ENCODE results near the gene KDM5A. TPM values are rescaled to one million over a fixed set of nuclear protein-coding genes. Genes with fewer than 3 reads are reported as not detected.

Gene KDM5A
- total RNA-seq, 1 donor from 2014 or later, result 74.2 TPM

- H3K27ac ChIP-seq, result no peak overlapping the region
- DNase-seq (no peak), ATAC-seq (no peak)
- no peaks in the 10 kb centered on the region for H3K9me3 ChIP-seq
- H3K4me3 ChIP-seq, result no peak overlapping the region
- no peaks in the 10 kb centered on the region for H3K4me1 ChIP-seq
- peaks cover 100% of the 10 kb centered on the region for H3K36me3 ChIP-seq
- TF ChIP-seq CTCF (IDR thresholded peaks at IDR 0.05), result no peak
- no peaks in the 10 kb centered on the region for H3K27me3 ChIP-seq (ENCODE audit: low read depth)
- intact Hi-C loops (cut with DNase I), result no loop called here
Observed at GRCh38 chr12:323507-323906, 65.6 kb downstream of the KDM5A start.

GRCh38 chr12:321606-322326, 67.4 kb downstream of the KDM5A start:
- no peak for TF ChIP-seq CTCF (IDR thresholded peaks at IDR 0.05)

GRCh38 chr12:318759-319515, 70.2 kb downstream of the KDM5A start:
- ATAC-seq (no peak), DNase-seq (no peak)
- TF ChIP-seq CTCF (IDR thresholded peaks at IDR 0.05), result no peak
- Histone ChIP-seq H3K4me1 (no peaks in the 10 kb centered on the region), H3K36me3 (peaks cover 100% of the 10 kb centered on the region), H3K27ac (no peak overlapping the region), H3K27me3 (ENCODE audit: low read depth) (no peaks in the 10 kb centered on the region), H3K9me3 (no peaks in the 10 kb centered on the region), H3K4me3 (no peak overlapping the region)
- intact Hi-C loops (cut with DNase I), result no loop called here

More at GRCh38 chr12:321606-322326, 67.4 kb downstream of the KDM5A start:
- intact Hi-C loops (cut with DNase I), result no loop called here
- DNase-seq (no peak), ATAC-seq (peak in 1 of 2 donors; percentile 41)
- Histone ChIP-seq H3K36me3 (peaks cover 100% of the 10 kb centered on the region), H3K4me1 (no peaks in the 10 kb centered on the region), H3K27ac (no peak overlapping the region), H3K4me3 (no peak overlapping the region), H3K27me3 (ENCODE audit: low read depth) (no peaks in the 10 kb centered on the region), H3K9me3 (no peaks in the 10 kb centered on the region)

- Histone ChIP-seq H3K27me3 (ENCODE audit: low read depth) (no peaks in the 10 kb centered on the region), H3K27ac (no peak overlapping the region), H3K9me3 (no peaks in the 10 kb centered on the region), H3K36me3 (peaks cover 97% of the 10 kb centered on the region), H3K4me3 (no peak overlapping the region), H3K4me1 (no peaks in the 10 kb centered on the region)
- intact Hi-C loops (cut with DNase I), result no loop called here
- no peak for DNase-seq
- ATAC-seq, result no peak
- TF ChIP-seq CTCF (IDR thresholded peaks at IDR 0.05), result no peak
Observed at GRCh38 chr12:308511-308910, 80.6 kb downstream of the KDM5A start.

- peaks cover 93% of the 10 kb centered on the region for H3K36me3 ChIP-seq
- ATAC-seq (no peak), DNase-seq (no peak)
- intact Hi-C loops (cut with DNase I), result no loop called here
- H3K27ac ChIP-seq, result no peak overlapping the region
- H3K4me3 ChIP-seq, result no peak overlapping the region
- no peaks in the 10 kb centered on the region for H3K27me3 ChIP-seq (ENCODE audit: low read depth)
- no peaks in the 10 kb centered on the region for H3K4me1 ChIP-seq
- TF ChIP-seq CTCF (IDR thresholded peaks at IDR 0.05), result no peak
- H3K9me3 ChIP-seq, result no peaks in the 10 kb centered on the region
Observed at GRCh38 chr12:307406-307805, 81.7 kb downstream of the KDM5A start.
